GM19397 (cell line): ENCODE results near the gene FAHD1.
"Not testable (repeated sequence)": the region's sequence is repeated elsewhere in the genome, so short reads cannot be mapped to it uniquely, and the experiment has no call there.

Experiments
- ATAC-seq: cut with Tn5 transposase; IDR thresholded peaks from one replicate; pipeline ENCODE4 v1.9.1; 2021; ENCODE audit warnings: mild to moderate bottlenecking, moderate library complexity; ENCODE audit not compliant: unreplicated experiment

The FAHD1 gene

GRCh38 chr16:1834096-1834495 lies 7.1 kb downstream of the FAHD1 start:
- ATAC-seq, result no peak

- no peak for ATAC-seq
These were observed 12.5 kb downstream of the FAHD1 start for GRCh38 chr16:1839554-1839953.

DNA sequence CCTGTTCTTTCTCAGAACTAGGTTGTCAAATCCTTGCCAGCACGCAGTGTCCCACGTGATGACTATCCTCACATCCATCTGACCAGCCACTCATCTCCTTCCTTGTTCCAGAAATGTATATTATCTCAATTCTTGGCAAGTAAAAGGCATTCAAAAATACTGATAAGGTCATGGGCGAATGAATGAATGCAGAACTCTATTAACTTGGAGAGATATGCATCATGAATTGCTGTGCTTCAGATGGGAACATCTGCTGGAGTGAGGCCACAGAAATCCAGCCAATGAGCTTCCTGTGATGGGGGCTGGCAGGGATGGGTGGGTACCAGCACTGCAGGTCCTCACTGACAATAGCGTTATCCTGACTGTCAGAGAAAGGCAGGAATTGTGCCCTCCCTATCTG lies 19.0 kb downstream of the FAHD1 start:
- ATAC-seq, result no peak

- ATAC-seq, result no peak
These were observed 19.4 kb downstream of the FAHD1 start for GRCh38 chr16:1846416-1846815.

- ATAC-seq, result no peak
These were observed 24.0 kb downstream of the FAHD1 start for GRCh38 chr16:1850981-1851380.

DNA sequence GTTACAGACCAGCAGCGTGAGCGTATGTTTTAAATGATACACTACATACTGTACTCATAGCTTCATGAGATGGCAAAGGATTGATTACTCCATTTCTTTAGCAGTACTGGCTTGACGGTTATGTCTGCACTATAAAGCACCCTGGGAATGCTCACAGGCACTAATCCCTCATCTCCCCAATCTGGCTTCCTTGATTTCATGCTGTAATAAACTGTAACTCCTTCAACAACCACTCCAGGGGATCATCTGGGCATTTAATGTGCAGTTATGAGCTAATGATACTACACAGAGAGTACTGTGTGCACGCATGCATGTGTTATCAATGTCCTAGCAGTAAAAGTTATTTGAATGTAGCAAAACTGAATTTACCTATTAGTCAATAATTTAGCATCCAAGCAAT lies 24.8 kb downstream of the FAHD1 start:
- no peak for ATAC-seq

GRCh38 chr16:1857433-1858097 lies 30.6 kb downstream of the FAHD1 start:
- no peak for ATAC-seq

DNA sequence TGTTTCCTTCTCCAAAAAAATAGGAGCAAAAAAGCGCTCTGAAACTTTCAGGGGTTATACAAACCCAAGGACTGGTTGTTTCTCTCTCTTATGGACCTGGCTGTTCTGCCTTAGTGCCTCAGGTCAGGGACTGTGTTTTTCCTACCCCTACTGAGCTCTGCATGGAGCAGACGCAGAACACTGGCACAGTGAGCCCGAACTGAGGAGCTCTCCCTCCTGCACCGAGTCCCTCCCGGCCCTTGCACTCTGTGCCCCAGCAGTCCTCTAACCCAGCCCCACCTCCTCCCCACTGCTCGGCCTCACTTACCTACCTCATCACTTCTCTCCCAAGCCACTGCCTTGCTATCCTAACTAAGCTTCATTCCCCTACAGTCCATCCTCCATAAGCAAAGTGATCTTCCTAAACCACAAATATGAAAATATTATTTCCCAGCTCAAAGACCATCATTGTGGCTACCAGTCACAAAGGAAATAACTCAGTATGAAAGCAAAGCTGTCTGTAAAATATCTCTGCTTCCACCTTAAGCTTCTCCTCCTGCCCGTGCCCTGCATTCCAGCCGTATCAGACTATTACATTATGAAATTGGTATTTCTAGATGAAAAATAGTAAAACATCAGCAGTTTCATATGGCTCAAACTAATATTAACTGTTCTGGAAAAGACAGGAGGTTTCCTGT lies 31.3 kb downstream of the FAHD1 start:
- ATAC-seq, result no peak

- ATAC-seq, result no peak
These were observed 32.6 kb downstream of the FAHD1 start for GRCh38 chr16:1859650-1860049.

- ATAC-seq, result no peak
These were observed 34.7 kb downstream of the FAHD1 start for GRCh38 chr16:1861730-1862129.

DNA sequence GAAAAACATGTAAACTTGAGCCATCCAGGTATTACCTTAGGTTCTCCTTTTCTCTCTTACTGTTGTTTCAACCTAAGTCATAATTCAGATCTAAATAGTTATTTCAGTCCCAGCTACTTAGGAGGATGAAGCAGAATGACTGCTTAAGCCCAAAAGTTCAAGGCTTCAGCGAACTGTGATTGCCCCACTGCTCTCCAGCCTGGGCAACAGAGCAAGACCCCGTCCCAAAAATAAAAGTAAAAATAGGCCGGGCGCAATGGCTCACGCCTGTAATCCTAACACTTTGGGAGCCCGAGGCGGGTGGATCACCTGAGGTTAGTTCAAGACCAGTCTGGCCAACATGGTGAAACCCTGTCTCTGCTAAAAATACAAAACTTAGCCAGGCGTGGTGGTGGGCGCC lies 35.4 kb downstream of the FAHD1 start:
- no peak for ATAC-seq

GRCh38 chr16:1863681-1864460 lies 36.9 kb downstream of the FAHD1 start:
- no peak for ATAC-seq

DNA sequence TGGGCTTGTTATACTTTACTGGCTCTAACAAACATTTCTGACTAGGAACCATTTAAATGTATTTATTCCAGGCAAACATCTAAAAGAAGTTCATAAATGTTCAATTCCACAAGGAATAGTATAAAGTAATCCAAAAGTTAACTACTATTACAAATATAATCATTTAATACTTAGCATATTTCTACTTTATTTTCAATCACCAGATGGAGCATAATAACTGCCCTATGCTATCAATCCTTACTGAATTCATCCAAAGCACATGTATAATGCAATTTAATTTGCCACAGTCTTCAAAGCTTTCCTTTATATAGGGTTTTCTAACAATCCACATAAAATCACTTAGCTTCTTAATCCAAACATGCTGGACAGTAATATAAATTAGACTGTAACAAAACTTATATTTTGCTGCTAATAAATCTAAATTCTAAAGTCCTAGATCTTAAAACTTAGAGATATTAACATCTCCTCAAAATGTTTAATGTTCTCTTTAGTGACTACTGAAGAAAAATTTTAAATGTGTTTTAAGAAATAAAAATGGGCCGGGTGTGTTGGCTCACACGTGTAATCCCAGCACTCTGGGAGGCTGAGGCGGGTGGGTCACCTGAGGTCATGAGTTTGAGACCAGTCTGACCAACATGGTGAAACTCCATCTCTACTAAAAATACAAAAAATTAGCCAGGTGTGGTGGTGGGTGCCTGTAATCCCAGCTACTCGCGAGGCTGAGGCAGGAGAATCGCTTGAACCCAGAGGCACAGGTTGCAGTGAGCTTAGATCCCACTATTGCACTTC lies 39.1 kb downstream of the FAHD1 start:
- ATAC-seq, result no peak

GRCh38 chr16:1870365-1871082 lies 43.5 kb downstream of the FAHD1 start:
- no peak for ATAC-seq

DNA sequence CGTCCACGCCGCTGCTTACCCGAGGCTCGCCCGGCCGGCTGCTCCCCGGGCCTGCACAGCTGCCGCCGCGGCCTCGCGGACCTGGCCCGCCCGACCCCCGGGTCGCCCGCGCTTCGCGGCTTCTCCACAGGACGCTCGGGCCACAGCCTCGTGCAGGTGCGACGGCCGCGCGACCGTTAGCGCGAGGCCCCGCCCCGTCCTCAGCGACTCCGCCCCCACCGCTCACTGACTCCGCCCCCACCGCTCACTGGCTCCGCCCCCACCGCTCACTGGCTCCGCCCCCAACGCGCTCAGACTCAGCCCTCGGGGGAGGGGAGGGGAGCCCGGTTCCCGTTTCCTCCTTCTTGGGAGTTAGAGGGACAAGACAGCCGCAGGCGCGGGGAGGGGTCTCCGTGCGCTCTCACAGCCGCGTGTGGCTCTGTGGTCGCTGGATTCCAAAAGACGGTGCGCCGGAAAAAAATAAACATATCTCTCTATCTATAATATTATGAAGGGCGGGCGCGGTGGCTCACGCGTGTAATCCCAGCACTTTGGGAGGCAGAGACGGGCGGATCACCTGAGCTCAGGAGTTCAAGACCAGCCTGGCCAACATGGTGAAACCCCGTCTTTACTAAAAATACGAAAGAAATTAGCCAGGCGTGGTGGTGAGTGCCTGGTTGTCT lies 45.1 kb downstream of the FAHD1 start, which contains the start of gene MEIOB:
MEIOB (minus strand) TSS at position 191 of the 662 bp plus-strand sequence. CDS start 3,989 bp downstream, outside the sequence.
- no peak for ATAC-seq

DNA sequence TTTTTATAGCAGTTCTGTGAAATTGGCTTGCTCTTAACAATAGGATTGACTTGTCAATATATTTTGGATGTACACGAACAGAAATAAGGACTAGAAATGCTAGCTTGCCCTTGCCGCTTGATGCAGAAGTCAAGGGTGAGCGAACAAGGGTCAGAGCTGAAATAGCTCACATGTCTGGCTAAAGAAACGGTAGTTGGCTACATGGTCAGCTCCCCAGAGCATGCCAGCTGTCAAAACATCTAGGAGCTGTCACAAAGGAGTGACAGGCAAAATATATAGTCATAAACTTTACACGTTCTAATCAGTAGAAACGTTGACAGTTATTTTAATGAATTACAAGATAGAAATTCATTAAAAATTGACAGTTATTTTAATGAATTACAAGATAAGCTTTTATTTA lies 47.8 kb downstream of the FAHD1 start:
- ATAC-seq, result no peak

DNA sequence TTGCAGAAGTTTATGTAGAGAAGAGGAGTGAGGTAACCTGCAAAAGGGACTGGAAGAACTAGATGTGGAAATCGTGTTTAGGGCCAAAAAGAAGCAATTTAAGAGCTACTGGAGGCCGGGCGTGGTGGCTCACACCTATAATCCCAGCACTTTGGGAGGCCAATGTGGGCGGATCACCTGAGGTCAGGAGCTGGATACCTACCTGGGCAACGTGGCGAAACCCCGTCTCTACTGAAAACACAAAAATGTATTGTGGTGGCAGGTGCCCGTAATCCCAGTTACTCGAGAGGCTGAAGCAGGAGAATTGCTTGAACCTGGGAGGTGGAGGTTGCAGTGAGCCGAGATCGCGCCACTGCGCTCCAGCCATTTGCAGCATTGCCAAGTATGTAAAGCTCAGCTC lies 49.1 kb downstream of the FAHD1 start:
- not testable (repeated sequence) for ATAC-seq

DNA sequence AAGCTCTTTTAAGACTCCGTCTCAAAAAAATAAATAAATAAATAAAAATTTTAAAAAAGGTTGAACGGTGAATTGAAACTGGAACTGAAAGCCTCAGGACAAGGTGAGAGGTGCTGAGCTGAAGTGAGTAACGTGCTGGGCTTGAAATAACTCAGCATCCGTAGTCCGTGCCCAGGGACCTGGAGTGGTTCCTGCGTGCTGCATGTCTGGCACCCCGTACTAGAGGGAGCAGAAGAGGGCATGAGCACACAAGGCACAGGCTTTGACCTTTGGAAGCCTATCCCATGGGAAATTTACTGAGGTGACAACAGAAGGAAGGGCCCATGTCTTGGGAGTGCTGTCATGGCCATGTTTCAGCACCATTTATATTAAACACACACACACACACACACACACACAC lies 49.5 kb downstream of the FAHD1 start:
- ATAC-seq, result no peak

DNA sequence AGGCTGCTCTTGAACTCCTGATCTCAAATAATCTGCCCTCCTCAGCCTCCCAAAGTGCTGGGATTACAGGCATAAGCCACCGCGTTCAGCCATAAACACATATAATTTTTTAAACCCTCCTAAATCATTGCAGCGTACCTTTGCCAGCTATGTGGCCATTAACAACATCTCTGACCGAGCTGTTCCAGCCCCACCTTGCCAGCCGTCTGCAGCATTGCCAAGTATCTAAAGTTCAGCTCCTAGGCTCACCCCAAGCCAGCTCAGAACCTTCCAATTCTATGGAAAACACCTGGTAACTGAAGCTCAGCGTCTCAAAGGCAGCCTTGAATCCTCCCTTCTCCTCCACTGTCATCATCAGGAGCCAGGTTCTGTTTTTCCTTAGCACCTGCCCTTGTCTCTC lies 50.1 kb downstream of the FAHD1 start:
- no peak for ATAC-seq

GRCh38 chr16:1877804-1878203 lies 50.8 kb downstream of the FAHD1 start:
- ATAC-seq, result no peak
